ENCODE measurements around the gene CMYA5. TPM values are rescaled to one million over a fixed set of nuclear protein-coding genes. Genes with fewer than 3 reads are reported as not detected.

CMYA5 gene
- total RNA-seq, 2 experiments from 2014 or later: 0.20 to 0.22 TPM

- ATAC-seq (ENCODE audit: poor library complexity) (no peak), DNase-seq (no peak)
- no peaks in the 10 kb centered on the region for H3K36me3 Mint-ChIP-seq (ENCODE audit: low read depth)
- peaks cover 8% of the 10 kb centered on the region for H3K4me1 Mint-ChIP-seq (ENCODE audit: low read depth)
- no peak overlapping the region for H3K4me3 Mint-ChIP-seq
- no peaks in the 10 kb centered on the region for H3K27me3 ChIP-seq (ENCODE audit: control insufficient read depth in 1 of 2, insufficient read depth in 2 of 2, low read length in 2 of 2)
- no peaks in the 10 kb centered on the region for H3K36me3 ChIP-seq (ENCODE audit: insufficient read depth, low read length)
- no peaks in the 10 kb centered on the region for H3K4me1 ChIP-seq (ENCODE audit: insufficient read depth, low read length)
- intact Hi-C loops (cut with DNase I, micrococcal nuclease): no loop called here
- no peak for TF ChIP-seq CTCF (IDR thresholded peaks at IDR 0.05)
- H3K27ac Mint-ChIP-seq: no peak overlapping the region
- no peaks in the 10 kb centered on the region for H3K9me3 ChIP-seq (ENCODE audit: control insufficient read depth in 1 of 2, insufficient read depth in 1 of 2, low read length in 2 of 2)
- H3K4me3 ChIP-seq (ENCODE audit: low read length): no peak overlapping the region
- no peaks in the 10 kb centered on the region for H3K27me3 Mint-ChIP-seq
- ChIA-PET POLR2A (no interaction called here), CTCF (no interaction called here)
- H3K9me3 Mint-ChIP-seq: no peaks in the 10 kb centered on the region
- H3K27ac ChIP-seq (ENCODE audit: low read depth in 1 of 2, low read length in 2 of 2): no peak overlapping the region
Observed at GRCh38 chr5:79707535-79707934, 17.9 kb downstream of the CMYA5 start.

GRCh38 chr5:79712741-79713140 is 23.1 kb downstream of the CMYA5 start:
- no peaks in the 10 kb centered on the region for H3K4me1 Mint-ChIP-seq (ENCODE audit: low read depth)
- H3K27ac ChIP-seq (ENCODE audit: low read depth in 1 of 2, low read length in 2 of 2): no peak overlapping the region
- no peak for TF ChIP-seq CTCF (IDR thresholded peaks at IDR 0.05)
- no peaks in the 10 kb centered on the region for H3K36me3 ChIP-seq (ENCODE audit: insufficient read depth, low read length)
- H3K9me3 Mint-ChIP-seq: no peaks in the 10 kb centered on the region
- no peaks in the 10 kb centered on the region for H3K4me1 ChIP-seq (ENCODE audit: insufficient read depth, low read length)
- no peak for ATAC-seq (ENCODE audit: poor library complexity)
- ChIA-PET CTCF (interaction anchor here (0.6 kb wide), 2 partner anchors 9 to 173 kb away, joined by 3 to 4 read pairs; no protein-coding TSS in a partner anchor), POLR2A (no interaction called here)
- no peaks in the 10 kb centered on the region for H3K36me3 Mint-ChIP-seq (ENCODE audit: low read depth)
- H3K4me3 Mint-ChIP-seq: no peak overlapping the region
- no peaks in the 10 kb centered on the region for H3K9me3 ChIP-seq (ENCODE audit: control insufficient read depth in 1 of 2, insufficient read depth in 1 of 2, low read length in 2 of 2)
- H3K27me3 Mint-ChIP-seq: no peaks in the 10 kb centered on the region
- DNase-seq: no peak
- no peak overlapping the region for H3K4me3 ChIP-seq (ENCODE audit: low read length)
- intact Hi-C loops (cut with DNase I, micrococcal nuclease): no loop called here
- H3K27ac Mint-ChIP-seq: no peak overlapping the region
- H3K27me3 ChIP-seq (ENCODE audit: control insufficient read depth in 1 of 2, insufficient read depth in 2 of 2, low read length in 2 of 2): no peaks in the 10 kb centered on the region

- H3K9me3 ChIP-seq (ENCODE audit: control insufficient read depth in 1 of 2, insufficient read depth in 1 of 2, low read length in 2 of 2): no peaks in the 10 kb centered on the region
- Mint-ChIP-seq H3K4me3 (no peak overlapping the region), H3K36me3 (ENCODE audit: low read depth) (no peaks in the 10 kb centered on the region), H3K4me1 (ENCODE audit: low read depth) (no peaks in the 10 kb centered on the region), H3K27me3 (no peaks in the 10 kb centered on the region), H3K27ac (no peak overlapping the region), H3K9me3 (no peaks in the 10 kb centered on the region)
- no peak for DNase-seq
- H3K4me3 ChIP-seq (ENCODE audit: low read length): no peak overlapping the region
- no peaks in the 10 kb centered on the region for H3K36me3 ChIP-seq (ENCODE audit: insufficient read depth, low read length)
- no peak for ATAC-seq (ENCODE audit: poor library complexity)
- no peak for TF ChIP-seq CTCF (IDR thresholded peaks at IDR 0.05)
- H3K27ac ChIP-seq (ENCODE audit: low read depth in 1 of 2, low read length in 2 of 2): no peak overlapping the region
- ChIA-PET POLR2A (no interaction called here), CTCF (no interaction called here)
- no peaks in the 10 kb centered on the region for H3K27me3 ChIP-seq (ENCODE audit: control insufficient read depth in 1 of 2, insufficient read depth in 2 of 2, low read length in 2 of 2)
- H3K4me1 ChIP-seq (ENCODE audit: insufficient read depth, low read length): no peaks in the 10 kb centered on the region
- intact Hi-C loops (cut with DNase I, micrococcal nuclease): no loop called here
Observed at GRCh38 chr5:79713727-79714126, 24.1 kb downstream of the CMYA5 start.
